ENCODE measurements around the gene ING3.

Gene ING3

DNA sequence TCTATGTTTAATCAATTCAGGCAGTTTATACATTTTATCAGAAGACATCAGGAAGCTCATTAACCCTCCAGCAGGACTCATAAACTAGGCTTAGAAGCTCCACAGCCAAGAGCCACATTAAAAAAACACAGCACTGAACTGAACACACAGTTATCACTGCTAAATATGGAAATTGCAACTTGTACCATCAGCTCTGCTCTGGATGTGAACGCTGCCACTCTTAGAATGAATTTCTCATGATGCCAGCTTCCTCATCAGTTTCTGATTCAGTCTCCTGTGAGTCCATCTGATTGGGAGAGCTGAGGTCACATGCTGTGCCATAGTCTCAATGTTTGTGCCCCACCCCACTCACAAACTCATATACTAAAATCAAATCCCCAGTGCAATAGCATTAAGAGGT, 17.1 kb upstream of the ING3 start:
- POLR2A ChIA-PET, result no interaction called here
- CTCF ChIA-PET, result no interaction called here

GRCh38 chr7:120939345-120939744, 11.2 kb upstream of the ING3 start:
- Histone ChIP-seq H3K27ac (ENCODE audit: extremely low read depth, low read depth, low read length) (no peak overlapping the region), H3K36me3 (ENCODE audit: control insufficient read depth in 2 of 2, insufficient read depth in 1 of 2, low read length in 2 of 2) (no peaks in the 10 kb centered on the region), H3K9me3 (ENCODE audit: control insufficient read depth, insufficient read depth, low read depth, low read length) (no peaks in the 10 kb centered on the region), H3K4me3 (ENCODE audit: low read depth, low read length) (no peak overlapping the region), H3K4me1 (ENCODE audit: control insufficient read depth, insufficient read depth, low read length) (no peaks in the 10 kb centered on the region)
- CTCF ChIA-PET, result interaction anchor here (0.7 to 1.7 kb wide), 3 partner anchors 132 to 208 kb away, joined by 3 to 11 read pairs (median 8); no protein-coding TSS in a partner anchor
- POLR2A ChIA-PET, result no interaction called here
- TF ChIP-seq ZBTB10 (tag by site-specific recombination; IDR thresholded peaks at IDR 0.05), result no peak
- TF ChIP-seq, protein P1, sequence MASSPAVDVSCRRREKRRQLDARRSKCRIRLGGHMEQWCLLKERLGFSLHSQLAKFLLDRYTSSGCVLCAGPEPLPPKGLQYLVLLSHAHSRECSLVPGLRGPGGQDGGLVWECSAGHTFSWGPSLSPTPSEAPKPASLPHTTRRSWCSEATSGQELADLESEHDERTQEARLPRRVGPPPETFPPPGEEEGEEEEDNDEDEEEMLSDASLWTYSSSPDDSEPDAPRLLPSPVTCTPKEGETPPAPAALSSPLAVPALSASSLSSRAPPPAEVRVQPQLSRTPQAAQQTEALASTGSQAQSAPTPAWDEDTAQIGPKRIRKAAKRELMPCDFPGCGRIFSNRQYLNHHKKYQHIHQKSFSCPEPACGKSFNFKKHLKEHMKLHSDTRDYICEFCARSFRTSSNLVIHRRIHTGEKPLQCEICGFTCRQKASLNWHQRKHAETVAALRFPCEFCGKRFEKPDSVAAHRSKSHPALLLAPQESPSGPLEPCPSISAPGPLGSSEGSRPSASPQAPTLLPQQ (tag by site-specific recombination; IDR thresholded peaks at IDR 0.05), result no peak
- TF ChIP-seq SP7 (tag by site-specific recombination; IDR thresholded peaks at IDR 0.05), result no peak
- no peak for TF ChIP-seq ZBTB20 (tag by site-specific recombination; IDR thresholded peaks at IDR 0.05)
- TF ChIP-seq WT1 (tag by site-specific recombination; IDR thresholded peaks at IDR 0.05), result no peak
- no peak for TF ChIP-seq IKZF3 (tag by site-specific recombination; IDR thresholded peaks at IDR 0.05)
- no peak for TF ChIP-seq ZFP37 (tag by site-specific recombination; IDR thresholded peaks at IDR 0.05)
- no peak for TF ChIP-seq ZNF280D (tag by site-specific recombination; IDR thresholded peaks at IDR 0.05)
- no peak for TF ChIP-seq ZNF555 (tag by site-specific recombination; conservative IDR thresholded peaks at IDR 0.05)
- no peak for TF ChIP-seq ZNF664 (tag by site-specific recombination; IDR thresholded peaks at IDR 0.05)
- TF ChIP-seq ZNF112 (tag by site-specific recombination; IDR thresholded peaks at IDR 0.05), result no peak
- no peak for TF ChIP-seq ZNF777 (tag by site-specific recombination; IDR thresholded peaks at IDR 0.05; ENCODE audit: borderline replicate concordance)
- no peak for TF ChIP-seq KLF1 (tag by site-specific recombination; IDR thresholded peaks at IDR 0.05)
- TF ChIP-seq ZNF707 (tag by site-specific recombination; IDR thresholded peaks at IDR 0.05), result no peak

More for the DNA sequence above, 17.1 kb upstream of the ING3 start:
- Histone ChIP-seq H3K4me1 (ENCODE audit: control insufficient read depth, insufficient read depth, low read length) (no peaks in the 10 kb centered on the region), H3K27ac (ENCODE audit: extremely low read depth, low read depth, low read length) (no peak overlapping the region), H3K36me3 (ENCODE audit: control insufficient read depth in 2 of 2, insufficient read depth in 1 of 2, low read length in 2 of 2) (no peaks in the 10 kb centered on the region), H3K4me3 (ENCODE audit: low read depth, low read length) (no peak overlapping the region), H3K9me3 (ENCODE audit: control insufficient read depth, insufficient read depth, low read depth, low read length) (no peaks in the 10 kb centered on the region)
- peak; percentile 7; the same call in 1 of the 2 replicates for TF ChIP-seq OSR2 (tag by site-specific recombination; IDR thresholded peaks at IDR 0.05)
- TF ChIP-seq ZNF324 (tag by site-specific recombination; IDR thresholded peaks at IDR 0.05), result no peak
- no peak for TF ChIP-seq ZNF223 (tag by site-specific recombination; IDR thresholded peaks at IDR 0.05)
- no peak for TF ChIP-seq ZNF354C (tag by site-specific recombination; IDR thresholded peaks at IDR 0.05; ENCODE audit: borderline replicate concordance, low read depth)
- no peak for TF ChIP-seq ZNF600 (tag by site-specific recombination; IDR thresholded peaks at IDR 0.05)
- TF ChIP-seq REST (tag by site-specific recombination; IDR thresholded peaks at IDR 0.05), result no peak
- TF ChIP-seq ZNF391 (tag by site-specific recombination; IDR thresholded peaks at IDR 0.05; ENCODE audit: borderline replicate concordance, low read depth), result no peak
